GM18873 (cell line): ENCODE measurements around the gene CLK4.

ENCODE experiments used
- ATAC-seq: cut with Tn5 transposase; IDR thresholded peaks from one replicate; pipeline ENCODE4 v1.9.1; 2021; ENCODE audit warnings: mild to moderate bottlenecking, moderate library complexity, moderate number of reproducible peaks; ENCODE audit not compliant: unreplicated experiment, low FRiP score

CLK4 gene

GRCh38 chr5:178626484-178627258 lies at the start of gene CLK4:
TSS of gene CLK4 (minus strand) at chr5:178627050. CDS start at chr5:178623416, 3,634 bp downstream.
- peak; percentile 53 for ATAC-seq

GRCh38 chr5:178675922-178676321 lies 49.1 kb upstream of the CLK4 start:
- no peak for ATAC-seq

- ATAC-seq = no peak
These were observed 47.5 kb upstream of the CLK4 start for GRCh38 chr5:178674334-178674733.

GRCh38 chr5:178673801-178674295 lies 47.0 kb upstream of the CLK4 start:
- no peak for ATAC-seq

- ATAC-seq = no peak
These were observed 45.8 kb upstream of the CLK4 start for GRCh38 chr5:178672630-178673029.

- no peak for ATAC-seq
These were observed 44.8 kb upstream of the CLK4 start for GRCh38 chr5:178671602-178672144.

GRCh38 chr5:178670351-178670885 lies 43.6 kb upstream of the CLK4 start:
- no peak for ATAC-seq

- ATAC-seq = no peak
These were observed 41.7 kb upstream of the CLK4 start for GRCh38 chr5:178668579-178668978.

- ATAC-seq = no peak
These were observed 40.8 kb upstream of the CLK4 start for GRCh38 chr5:178667688-178668087.

- ATAC-seq = no peak
These were observed 40.3 kb upstream of the CLK4 start for GRCh38 chr5:178667101-178667500.

GRCh38 chr5:178664141-178664540 lies 37.3 kb upstream of the CLK4 start:
- no peak for ATAC-seq

GRCh38 chr5:178662541-178662860 lies 35.7 kb upstream of the CLK4 start:
- no peak for ATAC-seq

- no peak for ATAC-seq
These were observed 35.1 kb upstream of the CLK4 start for GRCh38 chr5:178661836-178662540.

- ATAC-seq = no peak
These were observed 24.4 kb upstream of the CLK4 start for GRCh38 chr5:178651046-178651810.

- no peak for ATAC-seq
These were observed 23.4 kb upstream of the CLK4 start for GRCh38 chr5:178650214-178650613.

GRCh38 chr5:178649580-178649979 lies 22.7 kb upstream of the CLK4 start:
- ATAC-seq = no peak

- no peak for ATAC-seq
These were observed 18.1 kb upstream of the CLK4 start for GRCh38 chr5:178644826-178645545.

- no peak for ATAC-seq
These were observed 15.6 kb upstream of the CLK4 start for GRCh38 chr5:178642351-178642909.

- ATAC-seq = no peak
These were observed 14.9 kb upstream of the CLK4 start for GRCh38 chr5:178641711-178642110.
